OCI-LY3 (cell line): ENCODE measurements around the gene SHH.
"Not testable (repeated sequence)": the region's sequence is repeated elsewhere in the genome, so short reads cannot be mapped to it uniquely, and the experiment has no call there.

Source experiments
- H2AFZ ChIP-seq: fragments of 200-600, 300-600 bp; shearing (Covaris generic); 2 replicates; pipeline ENCODE4 v1.6.0; 2014; ENCODE audit warnings: antibody characterized with exemption, low read depth, low read length
- H3K27ac ChIP-seq: fragments of 200-600, 300-600 bp; sonication (generic); 2 replicates; pipeline ENCODE4 v1.5.1; 2014; ENCODE audit warnings: mild to moderate bottlenecking, low read length, moderate library complexity, mixed read lengths
- H3K27me3 ChIP-seq: fragments of 200-600, 300-600 bp; sonication (generic); 2 replicates; pipeline ENCODE4 v1.6.1; 2014; ENCODE audit warnings: low read depth, low read length, mixed read lengths
- H3K36me3 ChIP-seq: fragments of 200-600, 300-600 bp; sonication (generic); replicated peaks from 2 replicates; pipeline ENCODE3; 2014; ENCODE audit warnings: low read depth, low read length, mixed read lengths
- H3K4me1 ChIP-seq: fragments of 300-600, 200-600 bp; sonication (generic); 2 replicates; pipeline ENCODE4 v1.6.1; 2014; ENCODE audit warnings: low read length, mixed read lengths
- H3K4me2 ChIP-seq: fragments of 200-600, 300-600 bp; sonication (generic); 2 replicates; pipeline ENCODE4 v1.6.1; 2014; ENCODE audit warnings: low read length, mixed read lengths
- H3K4me3 ChIP-seq: fragments of 300-600, 200-600 bp; sonication (generic); 2 replicates; pipeline ENCODE4 v1.5.1; 2014; ENCODE audit warnings: antibody characterized with exemption, mild to moderate bottlenecking, low read length, moderate library complexity
- H3K79me2 ChIP-seq: fragments of 300-600, 200-600 bp; shearing (Covaris generic); 2 replicates; pipeline ENCODE4 v1.6.1; 2014; ENCODE audit warnings: mild to moderate bottlenecking, low read length, mixed read lengths
- H3K9ac ChIP-seq: fragments of 300-600, 200-600 bp; shearing (Covaris generic); 2 replicates; pipeline ENCODE4 v1.6.0; 2014; ENCODE audit warnings: mild to moderate bottlenecking, low read length, moderate library complexity
- H3K9me3 ChIP-seq: fragments of 200-600, 300-600 bp; shearing (Covaris generic); 2 replicates; pipeline ENCODE4 v1.6.1; 2014; ENCODE audit warnings: low read length, mixed read lengths; ENCODE audit not compliant: insufficient read depth
- H4K20me1 ChIP-seq: fragments of 200-600, 300-600 bp; sonication (generic); 2 replicates; pipeline ENCODE4 v1.6.1; 2016; ENCODE audit warnings: low read length, mixed read lengths; ENCODE audit not compliant: insufficient read depth
- CTCF ChIP-seq: fragments of 200-600, 300-600 bp; sonication (generic); IDR thresholded peaks from 2 replicates; pipeline ENCODE4 v1.5.1; 2014; ENCODE audit warnings: antibody characterized with exemption, low read length, low read depth
- EZH2phosphoT487 ChIP-seq: fragments of 200-600 bp; shearing (Covaris generic); IDR thresholded peaks from 2 replicates; pipeline ENCODE4 v1.6.1; 2018; ENCODE audit warnings: antibody characterized with exemption, mixed run types, low read depth

Gene SHH

DNA sequence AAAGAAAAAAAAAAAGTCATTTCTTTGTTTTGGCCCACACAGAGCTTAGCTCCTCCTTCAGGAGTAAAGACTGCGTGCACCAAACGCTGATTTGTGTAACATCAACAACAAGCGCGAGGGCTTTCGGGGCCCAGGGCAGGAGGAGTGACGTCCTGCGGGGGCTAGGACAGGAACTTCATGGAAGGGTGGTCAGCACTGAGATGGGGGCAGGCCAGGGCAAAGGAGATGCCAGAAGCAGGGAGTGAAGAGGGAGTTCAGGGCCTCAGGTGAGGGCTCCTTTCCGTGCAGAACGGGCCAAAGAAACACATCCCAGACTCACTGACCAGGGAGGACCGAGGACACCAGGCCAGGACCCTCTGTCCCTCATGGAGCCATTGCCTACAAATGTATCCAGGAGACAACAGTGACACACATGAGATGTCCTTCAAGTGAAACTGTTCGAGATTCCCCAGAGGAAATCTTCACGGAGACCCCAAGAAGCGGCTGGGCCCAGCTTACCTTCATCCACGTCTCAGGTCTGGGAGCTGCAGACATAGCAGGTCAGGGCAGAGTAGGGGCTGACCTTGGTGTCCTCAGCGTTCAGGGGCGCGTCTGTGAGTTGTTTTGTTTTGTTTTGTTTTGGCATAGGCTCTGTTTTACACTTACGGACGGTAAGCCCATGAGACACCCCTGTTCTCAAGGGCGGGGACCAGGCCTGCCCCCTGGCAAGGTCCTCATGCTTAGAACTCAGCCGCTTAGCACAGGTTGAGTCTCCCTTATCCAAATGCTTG, 30.4 kb upstream of the SHH start:
- TF ChIP-seq EZH2phosphoT487, result no peak
- no peak for TF ChIP-seq CTCF
- H3K4me2 ChIP-seq, result no peak overlapping the region
- H3K27ac ChIP-seq, result no peak overlapping the region
- no peaks in the 10 kb centered on the region for H3K79me2 ChIP-seq
- H2AFZ ChIP-seq, result no peak overlapping the region
- H3K36me3 ChIP-seq, result no peaks in the 10 kb centered on the region
- H4K20me1 ChIP-seq, result no peaks in the 10 kb centered on the region
- H3K4me1 ChIP-seq, result no peaks in the 10 kb centered on the region
- H3K9me3 ChIP-seq, result no peaks in the 10 kb centered on the region
- H3K27me3 ChIP-seq, result peaks cover 31% of the 10 kb centered on the region
- H3K9ac ChIP-seq, result no peak overlapping the region
- no peak overlapping the region for H3K4me3 ChIP-seq

DNA sequence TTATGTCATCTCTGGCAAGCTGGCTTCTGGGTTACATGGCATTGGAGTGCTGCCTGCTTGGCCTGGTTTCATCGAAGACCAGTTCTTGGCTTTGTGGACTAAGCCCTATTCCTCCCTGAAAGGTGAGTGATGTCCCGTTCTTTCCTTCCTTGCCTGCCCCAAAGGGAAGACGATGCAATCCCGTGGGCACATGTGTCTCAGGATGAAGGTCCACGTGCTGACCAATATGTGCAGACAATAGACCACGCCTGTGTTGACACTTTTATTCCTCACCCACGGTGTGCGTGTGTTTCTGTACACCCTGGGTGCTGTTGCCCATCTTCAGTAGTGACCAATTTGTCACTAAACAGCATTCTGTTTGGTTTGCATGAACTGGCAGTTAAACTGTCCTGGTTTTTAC, 28.6 kb upstream of the SHH start:
- no peak for TF ChIP-seq EZH2phosphoT487
- no peak for TF ChIP-seq CTCF
- Histone ChIP-seq H3K27ac (no peak overlapping the region), H3K9ac (no peak overlapping the region), H3K9me3 (no peaks in the 10 kb centered on the region), H2AFZ (no peak overlapping the region), H3K79me2 (no peaks in the 10 kb centered on the region), H3K36me3 (no peaks in the 10 kb centered on the region), H4K20me1 (no peaks in the 10 kb centered on the region), H3K27me3 (peaks cover 26% of the 10 kb centered on the region), H3K4me2 (no peak overlapping the region), H3K4me3 (no peak overlapping the region), H3K4me1 (no peaks in the 10 kb centered on the region)

GRCh38 chr7:155840262-155840885, 28.1 kb upstream of the SHH start:
- H3K9me3 ChIP-seq, result no peaks in the 10 kb centered on the region
- TF ChIP-seq EZH2phosphoT487 (no peak), CTCF (no peak)
- H3K36me3 ChIP-seq, result no peaks in the 10 kb centered on the region
- H3K4me3 ChIP-seq, result no peak overlapping the region
- no peak overlapping the region for H3K27ac ChIP-seq
- H3K4me2 ChIP-seq, result no peak overlapping the region
- no peaks in the 10 kb centered on the region for H4K20me1 ChIP-seq
- no peak overlapping the region for H3K9ac ChIP-seq
- no peaks in the 10 kb centered on the region for H3K4me1 ChIP-seq
- no peak overlapping the region for H2AFZ ChIP-seq
- H3K79me2 ChIP-seq, result no peaks in the 10 kb centered on the region
- H3K27me3 ChIP-seq, result peaks cover 26% of the 10 kb centered on the region

DNA sequence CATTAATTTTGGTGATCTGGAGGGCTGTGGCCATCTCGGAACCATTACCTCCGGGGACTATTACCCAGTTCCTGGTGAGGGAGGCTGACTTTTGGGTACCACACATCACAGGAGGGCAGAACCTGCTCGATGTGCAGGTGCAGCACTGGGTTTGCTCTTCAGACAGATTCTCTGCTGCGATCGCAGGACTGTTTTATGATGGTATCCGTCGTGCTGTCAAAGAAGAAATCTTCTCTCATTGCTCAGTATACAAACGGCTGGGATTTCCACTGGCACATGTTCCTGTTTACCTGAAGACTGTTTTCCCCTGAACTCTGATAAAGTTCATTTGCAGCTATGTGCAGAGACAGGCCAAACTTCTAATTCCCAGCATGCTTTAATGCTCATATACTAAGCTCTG, 27.2 kb upstream of the SHH start:
- Histone ChIP-seq H3K4me2 (no peak overlapping the region), H3K4me1 (no peaks in the 10 kb centered on the region), H3K27me3 (peaks cover 19% of the 10 kb centered on the region), H3K4me3 (no peak overlapping the region), H3K9me3 (no peaks in the 10 kb centered on the region), H3K79me2 (no peaks in the 10 kb centered on the region), H2AFZ (no peak overlapping the region), H3K27ac (no peak overlapping the region), H4K20me1 (no peaks in the 10 kb centered on the region), H3K36me3 (no peaks in the 10 kb centered on the region), H3K9ac (no peak overlapping the region)
- TF ChIP-seq CTCF, result no peak
- no peak for TF ChIP-seq EZH2phosphoT487

DNA sequence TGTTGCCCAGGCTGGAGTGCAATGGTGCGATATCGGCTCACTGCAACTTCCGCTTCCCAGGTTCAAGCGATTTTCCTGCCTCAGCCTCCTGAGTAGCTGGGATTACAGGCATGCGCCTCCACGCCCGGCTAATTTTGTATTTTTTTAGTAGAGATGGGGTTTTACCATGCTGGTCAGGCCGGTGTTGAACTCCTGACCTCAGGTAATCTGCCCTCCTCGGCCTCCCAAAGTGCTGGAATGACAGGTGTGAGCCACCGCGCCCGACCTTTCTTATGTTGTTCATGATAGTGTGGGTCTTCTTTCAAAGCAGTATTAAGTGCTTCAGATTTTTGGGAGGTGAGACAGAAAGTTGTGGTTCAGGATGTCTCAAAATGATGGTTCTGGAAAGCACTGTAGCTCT, 26.0 kb upstream of the SHH start:
- H3K36me3 ChIP-seq, H3K9me3 ChIP-seq, H4K20me1 ChIP-seq, H3K79me2 ChIP-seq, H2AFZ ChIP-seq, H3K9ac ChIP-seq, H3K4me1 ChIP-seq, H3K27ac ChIP-seq, H3K4me2 ChIP-seq, H3K4me3 ChIP-seq: not testable (repeated sequence)
- peaks cover 19% of the 10 kb centered on the region for H3K27me3 ChIP-seq
